Esophagus mucosa (tissue), 1 donor: ENCODE measurements around the gene TRAPPC2B. TPM values are rescaled to one million over a fixed set of nuclear protein-coding genes. Genes with fewer than 3 reads are reported as not detected.
"Not testable (repeated sequence)": the region's sequence is repeated elsewhere in the genome, so short reads cannot be mapped to it uniquely, and the experiment has no call there.

Experiments used
- ATAC-seq: fragments of 200-7000 bp; cut with Tn5 transposase; one replicate; pipeline ENCODE4 v1.9.1; 2020
- total RNA-seq: library from RNA; stranded (reverse); gene quantifications from one replicate; pipeline ENCODE4 v1.2.4, GENCODE V29; 2023
- donor health status: DM: yes; HTN: yes; CAD: no.

Gene TRAPPC2B
- total RNA-seq, 1 donor from 2014 or later, result 8.4 TPM

GRCh38 chr19:57374647-57375046 is 11.3 kb downstream of the TRAPPC2B start:
- not testable (repeated sequence) for ATAC-seq

GRCh38 chr19:57376151-57376550 is 12.8 kb downstream of the TRAPPC2B start:
- ATAC-seq, result no peak

- no peak for ATAC-seq
Measured at GRCh38 chr19:57377498-57378146, 14.3 kb downstream of the TRAPPC2B start.

GRCh38 chr19:57380923-57381322 is 17.6 kb downstream of the TRAPPC2B start:
- no peak for ATAC-seq

- ATAC-seq, result no peak
Measured at GRCh38 chr19:57382806-57383488, 19.6 kb downstream of the TRAPPC2B start.

- no peak for ATAC-seq
Measured at GRCh38 chr19:57389194-57389729, 25.9 kb downstream of the TRAPPC2B start.

- ATAC-seq, result peak; percentile 99
Measured at GRCh38 chr19:57389730-57390598, 26.6 kb downstream of the TRAPPC2B start, which contains the start of gene ZNF548. ZNF548 (plus strand) TSS chr19:57389854; CDS start chr19:57390100, 246 bp downstream.

- ATAC-seq, result no peak
Measured at GRCh38 chr19:57395710-57396109, 32.4 kb downstream of the TRAPPC2B start.

GRCh38 chr19:57398868-57399267 is 35.5 kb downstream of the TRAPPC2B start:
- ATAC-seq, result no peak

- ATAC-seq, result no peak
Measured at GRCh38 chr19:57403737-57404563, 40.6 kb downstream of the TRAPPC2B start.

GRCh38 chr19:57406516-57407123 is 43.3 kb downstream of the TRAPPC2B start:
- ATAC-seq, result peak; percentile 65

- ATAC-seq, result peak; percentile 99
Measured at GRCh38 chr19:57410877-57411671, 47.7 kb downstream of the TRAPPC2B start, which contains the start of gene ZNF17. ZNF17 (plus strand) TSS chr19:57411161; CDS start chr19:57413616, 2,455 bp downstream.

Other genes starting within 250 kb of the TRAPPC2B start
- gene USP29, start 243.6 kb upstream of the TRAPPC2B start, total RNA-seq, result not detected
- not detected for gene ZIM3, start 218.3 kb upstream of the TRAPPC2B start, total RNA-seq
- gene DUXA, start 196.1 kb upstream of the TRAPPC2B start, total RNA-seq, result not detected
- 24.6 TPM for gene ZNF264, start 172.1 kb upstream of the TRAPPC2B start, total RNA-seq
- gene AURKC, start 132.5 kb upstream of the TRAPPC2B start, total RNA-seq, result 1.1 TPM
- 6.8 TPM for gene ZNF805, start 122.9 kb upstream of the TRAPPC2B start, total RNA-seq
- 68.7 TPM for gene ZNF460, start 83.1 kb upstream of the TRAPPC2B start, total RNA-seq
- gene ZNF543, start 43.1 kb upstream of the TRAPPC2B start, total RNA-seq, result 4.5 TPM
- gene ZNF304, start 12.3 kb upstream of the TRAPPC2B start, total RNA-seq, result 5.3 TPM
- gene ZNF547, start within 50 bp of the TRAPPC2B start, total RNA-seq, result 1.4 TPM
- 6.9 TPM for gene ZNF548, start 26.3 kb downstream of the TRAPPC2B start, total RNA-seq
- 6.5 TPM for gene ZNF17, start 47.6 kb downstream of the TRAPPC2B start, total RNA-seq
- gene ZNF749, start 71.8 kb downstream of the TRAPPC2B start, total RNA-seq, result 6.4 TPM
- 0.28 TPM for gene VN1R1, start 93.6 kb downstream of the TRAPPC2B start, total RNA-seq
- gene ZNF772, start 114.0 kb downstream of the TRAPPC2B start, total RNA-seq, result 4.5 TPM
- gene ZNF419, start 124.2 kb downstream of the TRAPPC2B start, total RNA-seq, result 5.7 TPM
- gene ZNF773, start 136.4 kb downstream of the TRAPPC2B start, total RNA-seq, result 3.8 TPM
- 1.6 TPM for gene ZNF549, start 163.8 kb downstream of the TRAPPC2B start, total RNA-seq
- 2.7 TPM for gene ZNF550, start 196.3 kb downstream of the TRAPPC2B start, total RNA-seq
- 6.4 TPM for gene ZNF416, start 215.4 kb downstream of the TRAPPC2B start, total RNA-seq
- 1.1 TPM for gene ZIK1, start 220.6 kb downstream of the TRAPPC2B start, total RNA-seq
- gene ZNF530, start 236.3 kb downstream of the TRAPPC2B start, total RNA-seq, result 2.1 TPM